ENCODE data around the gene CCDC92B.

DNA sequence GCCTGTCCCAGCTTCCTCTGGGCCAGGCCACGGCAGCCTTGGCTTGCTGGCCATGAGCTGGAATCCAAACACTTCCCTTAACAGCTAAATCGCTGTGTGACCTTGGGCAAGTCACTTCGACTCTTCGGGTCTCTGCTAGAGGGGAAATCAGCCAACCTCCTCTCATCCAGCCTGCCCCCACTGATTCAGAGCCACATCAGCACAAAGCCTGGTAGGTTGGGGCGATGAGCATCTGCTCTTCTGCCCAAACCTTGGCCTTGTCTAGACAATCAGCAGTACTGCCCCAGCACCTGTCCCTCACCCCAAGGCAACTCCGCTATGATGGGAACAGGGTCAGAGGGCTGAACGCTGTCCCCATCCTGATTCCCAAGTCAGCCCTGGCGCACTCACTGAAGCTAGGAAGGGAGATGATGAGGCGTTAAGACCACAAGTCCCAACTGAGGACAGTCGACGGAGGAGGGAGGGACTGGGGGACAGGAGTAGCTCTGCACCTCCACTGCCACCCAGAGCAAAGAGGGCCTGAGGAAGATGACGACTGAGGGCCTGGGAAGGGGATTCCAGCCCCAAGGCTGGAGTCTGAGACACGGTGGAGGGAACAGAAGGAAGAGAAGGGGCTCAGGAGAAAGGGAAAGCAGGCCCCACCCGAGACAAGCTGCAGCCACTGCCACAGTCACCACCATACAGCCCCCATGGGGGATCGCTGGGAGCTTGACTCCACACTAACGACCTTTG, 39.2 kb downstream of the CCDC92B start:
- TF ChIP-seq, protein P1, sequence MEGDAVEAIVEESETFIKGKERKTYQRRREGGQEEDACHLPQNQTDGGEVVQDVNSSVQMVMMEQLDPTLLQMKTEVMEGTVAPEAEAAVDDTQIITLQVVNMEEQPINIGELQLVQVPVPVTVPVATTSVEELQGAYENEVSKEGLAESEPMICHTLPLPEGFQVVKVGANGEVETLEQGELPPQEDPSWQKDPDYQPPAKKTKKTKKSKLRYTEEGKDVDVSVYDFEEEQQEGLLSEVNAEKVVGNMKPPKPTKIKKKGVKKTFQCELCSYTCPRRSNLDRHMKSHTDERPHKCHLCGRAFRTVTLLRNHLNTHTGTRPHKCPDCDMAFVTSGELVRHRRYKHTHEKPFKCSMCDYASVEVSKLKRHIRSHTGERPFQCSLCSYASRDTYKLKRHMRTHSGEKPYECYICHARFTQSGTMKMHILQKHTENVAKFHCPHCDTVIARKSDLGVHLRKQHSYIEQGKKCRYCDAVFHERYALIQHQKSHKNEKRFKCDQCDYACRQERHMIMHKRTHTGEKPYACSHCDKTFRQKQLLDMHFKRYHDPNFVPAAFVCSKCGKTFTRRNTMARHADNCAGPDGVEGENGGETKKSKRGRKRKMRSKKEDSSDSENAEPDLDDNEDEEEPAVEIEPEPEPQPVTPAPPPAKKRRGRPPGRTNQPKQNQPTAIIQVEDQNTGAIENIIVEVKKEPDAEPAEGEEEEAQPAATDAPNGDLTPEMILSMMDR (IDR thresholded peaks at IDR 0.05; ENCODE audit: low read depth, low read length), result no peak
- no peak for TF ChIP-seq POLR2A (IDR thresholded peaks at IDR 0.05; ENCODE audit: extremely low read depth, insufficient read length)

Data from NB4 (cell line).